Thyroid gland (tissue), 4 donors: ENCODE data around the gene RPL32.

ENCODE experiments used
- CTCF ChIP-seq, 6 experiments: fragments of 200-600 bp in 3 of 6; fragments of 450-650 bp in 3 of 6; sonication (generic) in 3 of 6; IDR thresholded peaks; one replicate each; pipeline ENCODE4 v1.5.1; 2016 to 2019; ENCODE audit warnings: antibody characterized with exemption in 6 of 6, mild to moderate bottlenecking in 2 of 6, inconsistent platforms in 1 of 6, moderate library complexity in 1 of 6
- POLR2A ChIP-seq, 2 donors: fragments of 450-650 bp; IDR thresholded peaks; one replicate each; pipeline ENCODE4 v1.6.1; 2017; ENCODE audit warnings: antibody characterized with exemption in 2 of 2, mild to moderate bottlenecking in 2 of 2, moderate library complexity in 1 of 2

- TF ChIP-seq POLR2A (IDR thresholded peaks at IDR 0.05), result no peak
- TF ChIP-seq CTCF (IDR thresholded peaks at IDR 0.05), result no peak
These were observed 27.8 kb upstream of the RPL32 start for GRCh38 chr3:12869035-12869621.
